D341Med (cell line): ENCODE measurements around the gene IQUB.
"Not testable (repeated sequence)": the region's sequence is repeated elsewhere in the genome, so short reads cannot be mapped to it uniquely, and the experiment has no call there.

Source experiments
- DNase-seq: peaks from one replicate; pipeline ENCODE4 v3.0.0; 2012; ENCODE audit warnings: low spot score

Gene IQUB

DNA sequence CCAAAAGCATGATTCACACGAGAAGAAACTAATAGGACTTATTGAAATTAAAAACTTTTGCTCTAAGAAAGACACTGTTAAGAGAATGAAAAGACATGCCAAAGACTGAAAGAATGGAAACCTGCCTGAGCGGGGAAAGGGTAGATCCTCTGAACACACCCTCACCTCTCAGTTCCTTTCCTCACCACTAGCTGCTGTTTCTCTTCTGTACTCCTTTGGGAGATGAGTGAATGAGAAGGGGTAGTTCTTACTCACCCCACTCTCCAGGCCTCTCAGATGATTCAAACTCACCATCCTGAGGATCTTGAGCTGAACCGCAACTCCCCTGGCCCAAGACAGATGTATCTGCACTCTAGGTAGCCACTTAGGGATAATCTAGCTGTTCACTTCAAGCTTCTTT lies 41.9 kb downstream of the IQUB start:
- peak; percentile 22 for DNase-seq

- DNase-seq = no peak
These were observed 48.7 kb downstream of the IQUB start for GRCh38 chr7:123485721-123486120.

- DNase-seq = no peak
These were observed 49.2 kb downstream of the IQUB start for GRCh38 chr7:123485187-123485586.

DNA sequence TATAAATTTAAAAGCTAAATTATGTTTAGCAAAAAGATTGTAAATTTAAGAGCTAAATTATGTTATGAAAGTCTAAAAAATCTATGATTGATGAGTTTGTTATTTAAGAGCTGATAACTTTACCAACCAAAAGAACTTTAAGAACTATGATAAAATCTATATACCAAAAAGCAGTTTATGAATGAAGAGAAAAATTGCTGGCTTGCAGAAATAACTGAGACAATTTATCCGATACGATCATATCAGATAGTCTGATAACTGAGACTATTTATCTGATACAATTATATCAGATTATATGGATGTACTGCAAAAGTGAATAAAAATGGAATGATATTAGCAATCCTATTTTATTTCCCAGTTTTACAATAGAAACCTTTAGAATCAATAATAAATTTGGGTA lies 50.2 kb downstream of the IQUB start:
- DNase-seq = no peak

DNA sequence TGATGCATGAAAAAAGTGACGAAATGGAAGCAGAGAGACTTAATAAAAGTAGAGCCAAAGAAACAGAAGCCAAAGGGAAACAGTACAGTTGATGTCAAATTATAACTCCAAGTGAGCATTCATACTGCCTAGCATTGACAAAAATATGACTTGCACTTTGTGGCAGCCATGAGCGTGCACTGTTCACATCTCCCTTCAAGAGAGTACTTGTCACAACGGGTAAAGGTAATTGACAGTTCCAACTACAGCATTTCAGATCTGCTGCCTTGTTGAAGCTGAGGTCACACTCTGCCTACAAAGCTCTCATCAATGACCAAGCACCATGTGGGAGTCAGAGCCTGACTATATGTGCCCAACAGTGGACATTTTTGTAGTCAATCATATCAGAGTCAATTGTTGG lies 54.3 kb downstream of the IQUB start:
- no peak for DNase-seq

- not testable (repeated sequence) for DNase-seq
These were observed 56.3 kb downstream of the IQUB start for GRCh38 chr7:123478056-123478455.

GRCh38 chr7:123472750-123473445 lies 61.5 kb downstream of the IQUB start:
- DNase-seq = no peak

GRCh38 chr7:123472327-123472726 lies 62.1 kb downstream of the IQUB start:
- DNase-seq = no peak

DNA sequence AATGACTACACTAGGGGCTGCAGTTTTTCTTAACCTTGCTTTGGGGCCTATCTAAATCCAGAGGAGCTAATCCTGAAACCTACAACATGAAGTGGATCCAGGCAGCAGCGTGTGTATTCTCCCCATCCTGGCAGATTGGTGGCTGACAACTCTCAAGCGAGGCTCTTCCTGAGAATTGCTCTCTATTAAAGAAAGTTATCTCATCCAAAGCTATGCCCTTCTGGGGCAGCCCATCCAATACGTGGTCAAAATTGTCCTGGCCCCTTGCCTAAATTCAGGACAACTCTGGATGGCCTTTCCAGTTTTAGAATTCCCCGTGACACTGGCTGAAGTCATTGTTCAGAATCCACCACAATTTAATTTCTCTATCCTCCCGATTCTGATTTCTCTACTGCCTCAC lies 66.1 kb downstream of the IQUB start:
- no peak for DNase-seq

- DNase-seq = no peak
These were observed 70.5 kb downstream of the IQUB start for GRCh38 chr7:123463890-123464289.

GRCh38 chr7:123460616-123461015 lies 73.8 kb downstream of the IQUB start:
- DNase-seq = no peak

GRCh38 chr7:123455965-123456470 lies 78.4 kb downstream of the IQUB start:
- DNase-seq = no peak

DNA sequence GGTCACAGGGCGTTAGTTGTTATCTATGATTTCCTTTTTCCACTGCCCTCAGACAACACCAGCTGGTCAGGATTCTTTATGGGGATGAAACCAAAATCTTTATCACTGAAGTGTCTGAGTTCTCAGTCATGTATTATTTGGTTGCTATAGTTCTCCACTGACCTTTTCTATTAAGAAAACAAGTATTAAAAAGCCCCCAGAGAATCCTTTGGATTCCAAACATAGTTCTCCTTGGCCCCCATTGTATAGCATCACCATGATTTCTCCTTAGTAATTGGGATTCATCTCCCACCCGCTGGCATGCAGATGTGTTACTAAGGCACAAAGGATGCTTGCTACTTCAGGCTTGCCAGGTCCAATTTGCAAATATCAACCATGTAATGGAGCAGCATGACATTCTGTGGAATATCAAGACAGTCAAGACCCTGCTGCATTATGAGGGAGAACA lies 94.3 kb downstream of the IQUB start:
- no peak for DNase-seq

DNA sequence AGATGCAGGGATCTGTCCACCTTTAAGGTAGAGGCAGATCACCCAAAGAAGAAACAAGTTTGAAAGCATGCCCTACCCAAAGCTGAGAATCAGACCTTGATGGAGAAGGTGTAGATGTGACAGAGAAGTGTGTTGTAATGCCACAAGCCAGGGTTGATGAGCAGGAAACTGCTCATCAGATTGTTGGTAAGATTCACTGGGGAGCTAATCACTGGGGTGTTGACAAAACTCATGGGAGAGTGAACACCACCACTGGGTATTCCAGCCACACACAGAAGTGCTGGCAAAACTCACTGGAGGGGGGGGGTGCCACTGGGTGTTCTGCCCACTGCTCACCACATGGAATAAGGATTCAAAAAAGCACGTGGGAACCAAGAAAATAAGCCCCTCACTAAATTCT lies 95.2 kb downstream of the IQUB start:
- DNase-seq = no peak

DNA sequence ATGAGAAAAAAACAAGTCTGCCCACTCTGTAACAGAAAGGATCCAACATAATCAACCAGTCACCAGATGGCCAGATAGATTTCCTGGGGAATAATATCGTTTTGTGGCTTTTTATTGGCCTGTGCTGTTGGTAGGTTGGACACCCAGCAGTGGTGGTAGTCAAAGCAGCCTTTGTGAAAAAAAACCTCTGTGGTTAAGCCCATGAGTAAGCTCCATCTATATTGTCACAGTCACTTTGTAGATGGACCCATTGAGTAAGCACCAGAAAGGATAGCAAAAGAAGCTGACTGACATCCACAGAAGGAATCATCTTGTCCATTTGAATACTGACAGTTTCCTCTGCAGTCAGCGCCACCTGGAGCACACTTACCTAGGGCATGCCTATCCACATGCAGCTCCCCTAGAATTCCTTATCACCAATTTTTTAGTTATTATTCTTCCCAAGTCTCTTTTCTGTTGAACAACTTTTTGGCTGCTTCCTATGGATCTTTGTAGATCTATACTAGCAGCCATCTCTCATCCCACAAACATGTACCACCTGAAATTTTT lies 96.9 kb downstream of the IQUB start:
- no peak for DNase-seq

GRCh38 chr7:123435080-123435700 lies 99.2 kb downstream of the IQUB start:
- no peak for DNase-seq

DNA sequence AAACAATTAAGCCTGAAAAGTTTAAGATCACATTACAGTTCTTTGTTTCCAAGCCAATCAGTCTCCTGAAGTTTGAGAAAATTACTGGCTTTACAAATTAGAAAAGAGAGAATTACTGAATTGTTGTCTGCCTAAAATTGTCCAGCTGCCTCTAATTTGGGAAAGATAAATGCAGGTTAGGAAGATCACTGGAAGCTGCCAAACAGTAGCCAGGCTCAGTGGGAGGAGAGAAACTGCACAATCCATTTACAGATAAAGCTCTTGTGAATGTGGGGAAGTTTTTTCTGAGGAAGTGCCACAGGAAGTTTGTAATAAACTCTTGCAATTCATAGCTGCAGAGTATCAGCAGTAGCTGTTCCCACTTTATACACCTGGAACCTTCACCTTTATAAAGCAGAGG lies 100.7 kb downstream of the IQUB start:
- no peak for DNase-seq

DNA sequence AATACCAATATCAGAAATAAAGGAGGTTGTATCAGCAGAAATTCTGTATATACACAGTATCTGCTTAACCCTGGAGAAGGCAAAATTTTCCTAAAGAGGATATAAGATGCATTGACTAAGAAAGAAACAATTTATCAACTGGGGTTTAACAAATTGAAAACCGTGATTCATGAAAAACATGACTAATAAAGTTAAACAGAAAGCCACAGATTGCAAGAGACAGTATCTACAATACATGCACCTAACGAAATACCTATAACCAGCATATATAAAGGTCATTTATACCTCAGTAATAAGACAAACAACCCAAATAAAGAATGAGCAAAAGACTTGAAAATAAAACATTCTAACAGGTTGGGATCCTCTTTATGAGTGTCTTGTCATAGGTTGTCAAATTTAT lies 101.8 kb downstream of the IQUB start:
- DNase-seq = no peak

DNA sequence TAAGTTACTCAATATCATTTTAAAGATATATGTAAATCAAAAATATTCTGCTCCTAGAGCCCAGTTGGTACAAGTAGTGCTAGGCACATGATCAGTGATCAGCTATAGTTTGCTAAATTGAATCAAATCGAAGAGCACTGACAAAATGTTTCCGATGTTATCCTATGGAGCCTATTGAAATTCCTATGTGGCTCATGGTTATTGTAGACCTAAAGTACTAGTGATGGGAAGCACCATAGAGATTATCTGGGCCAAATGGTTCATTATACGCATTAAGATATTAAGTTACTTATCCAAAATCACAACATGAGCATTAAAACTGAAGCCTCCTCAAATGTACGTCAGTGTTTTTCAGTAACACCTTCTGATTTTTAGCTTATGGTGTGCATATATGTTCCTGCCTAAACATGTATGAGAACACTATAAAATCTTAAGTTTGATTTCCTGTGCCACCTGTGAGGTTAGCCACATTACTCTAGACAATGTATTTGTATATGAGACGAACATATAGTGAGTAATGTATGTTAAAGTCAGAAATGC lies 103.2 kb downstream of the IQUB start:
- DNase-seq = no peak

- DNase-seq = no peak
These were observed 109.1 kb downstream of the IQUB start for GRCh38 chr7:123425246-123425645.

DNA sequence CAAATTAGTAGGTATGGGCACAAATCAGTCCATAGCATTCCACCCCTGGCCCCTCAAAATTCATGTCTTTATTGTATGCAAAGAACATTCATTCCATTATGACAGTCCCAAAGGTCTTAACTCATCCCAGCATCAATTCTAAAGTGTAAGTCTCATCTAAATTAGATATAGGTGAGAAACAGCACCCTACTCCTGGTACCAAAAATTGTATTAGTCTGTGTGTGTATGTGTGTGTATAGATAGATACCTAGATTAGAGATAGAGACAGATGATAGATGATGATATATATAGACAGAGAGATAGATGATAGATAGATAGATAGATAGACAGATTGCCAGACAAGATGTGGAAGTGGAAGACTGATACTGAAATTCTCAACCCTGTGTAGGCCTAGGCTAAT lies 109.9 kb downstream of the IQUB start:
- DNase-seq = no peak

- no peak for DNase-seq
These were observed 110.8 kb downstream of the IQUB start for GRCh38 chr7:123423622-123424021.

DNA sequence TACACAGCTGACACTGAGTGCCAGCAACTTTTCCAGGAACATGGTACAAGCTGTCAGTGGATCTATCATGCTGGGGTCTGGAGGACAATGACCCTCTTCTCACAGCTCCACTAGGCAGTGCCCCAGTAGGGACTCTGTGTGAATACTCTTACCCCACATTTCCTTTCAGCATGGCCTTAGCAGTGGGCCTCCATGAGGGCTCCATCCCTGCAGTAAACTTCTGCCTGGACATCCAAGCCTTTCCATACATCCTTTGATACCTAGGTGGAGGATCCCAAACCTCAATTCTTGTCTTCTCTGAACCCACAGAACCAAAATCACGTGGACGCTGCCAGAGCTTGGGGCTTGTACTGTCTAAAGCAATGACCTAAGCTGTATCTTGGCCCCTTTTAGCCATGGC lies 116.8 kb downstream of the IQUB start:
- DNase-seq = no peak
